Activated CD4-positive, alpha-beta T cell treated with anti-CD3 and anti-CD28 coated beads, Interleukin-2, Interleukin-4, amounts not matched to agents 100 ng/mL and 50 ng/mL, durations not matched to agents 16 hours and 8 hours (primary cell): ENCODE measurements around the gene TNFSF15.
A peak's percentile ranks its signal among the peaks of the same experiment; 100 is the strongest.

Source experiments
- DNase-seq: peaks from one replicate; pipeline ENCODE4 v3.0.0-alpha.2; 2020; ENCODE audit warnings: low spot score

Gene TNFSF15

GRCh38 chr9:114789006-114789405 is 16.8 kb downstream of the TNFSF15 start:
- no peak for DNase-seq

- no peak for DNase-seq
Measured at GRCh38 chr9:114787781-114788498, 17.9 kb downstream of the TNFSF15 start.

- no peak for DNase-seq
Measured at GRCh38 chr9:114787214-114787613, 18.6 kb downstream of the TNFSF15 start.

GRCh38 chr9:114785866-114786650 is 19.8 kb downstream of the TNFSF15 start:
- DNase-seq, result no peak

GRCh38 chr9:114784721-114785279 is 21.0 kb downstream of the TNFSF15 start:
- DNase-seq, result no peak

GRCh38 chr9:114782586-114782985 is 23.3 kb downstream of the TNFSF15 start:
- DNase-seq, result no peak

GRCh38 chr9:114779352-114779845 is 26.4 kb downstream of the TNFSF15 start:
- DNase-seq, result no peak

- DNase-seq, result peak; percentile 14
Measured at GRCh38 chr9:114777821-114778609, 27.8 kb downstream of the TNFSF15 start.

GRCh38 chr9:114776683-114777399 is 29.0 kb downstream of the TNFSF15 start:
- DNase-seq, result no peak

- DNase-seq, result no peak
Measured at GRCh38 chr9:114775981-114776380, 29.9 kb downstream of the TNFSF15 start.

GRCh38 chr9:114775121-114775520 is 30.7 kb downstream of the TNFSF15 start:
- DNase-seq, result no peak

GRCh38 chr9:114774524-114774923 is 31.3 kb downstream of the TNFSF15 start:
- peak; percentile 3 for DNase-seq

- DNase-seq, result no peak
Measured at GRCh38 chr9:114771889-114772288, 34.0 kb downstream of the TNFSF15 start.

- DNase-seq, result no peak
Measured at GRCh38 chr9:114770991-114771390, 34.8 kb downstream of the TNFSF15 start.

- DNase-seq, result peak; percentile 21
Measured at GRCh38 chr9:114769624-114770023, 36.2 kb downstream of the TNFSF15 start.

GRCh38 chr9:114763220-114763619 is 42.6 kb downstream of the TNFSF15 start:
- DNase-seq, result no peak

- DNase-seq, result no peak
Measured at GRCh38 chr9:114761523-114761922, 44.3 kb downstream of the TNFSF15 start.

GRCh38 chr9:114759512-114760341 is 46.1 kb downstream of the TNFSF15 start:
- DNase-seq, result no peak

- no peak for DNase-seq
Measured at GRCh38 chr9:114757984-114758383, 47.9 kb downstream of the TNFSF15 start.

GRCh38 chr9:114757395-114757794 is 48.4 kb downstream of the TNFSF15 start:
- no peak for DNase-seq

GRCh38 chr9:114756920-114757319 is 48.9 kb downstream of the TNFSF15 start:
- DNase-seq, result no peak
